ENCODE results near the gene NANP.
"Not testable (repeated sequence)": the region's sequence is repeated elsewhere in the genome, so short reads cannot be mapped to it uniquely, and the experiment has no call there.

NANP gene

DNA sequence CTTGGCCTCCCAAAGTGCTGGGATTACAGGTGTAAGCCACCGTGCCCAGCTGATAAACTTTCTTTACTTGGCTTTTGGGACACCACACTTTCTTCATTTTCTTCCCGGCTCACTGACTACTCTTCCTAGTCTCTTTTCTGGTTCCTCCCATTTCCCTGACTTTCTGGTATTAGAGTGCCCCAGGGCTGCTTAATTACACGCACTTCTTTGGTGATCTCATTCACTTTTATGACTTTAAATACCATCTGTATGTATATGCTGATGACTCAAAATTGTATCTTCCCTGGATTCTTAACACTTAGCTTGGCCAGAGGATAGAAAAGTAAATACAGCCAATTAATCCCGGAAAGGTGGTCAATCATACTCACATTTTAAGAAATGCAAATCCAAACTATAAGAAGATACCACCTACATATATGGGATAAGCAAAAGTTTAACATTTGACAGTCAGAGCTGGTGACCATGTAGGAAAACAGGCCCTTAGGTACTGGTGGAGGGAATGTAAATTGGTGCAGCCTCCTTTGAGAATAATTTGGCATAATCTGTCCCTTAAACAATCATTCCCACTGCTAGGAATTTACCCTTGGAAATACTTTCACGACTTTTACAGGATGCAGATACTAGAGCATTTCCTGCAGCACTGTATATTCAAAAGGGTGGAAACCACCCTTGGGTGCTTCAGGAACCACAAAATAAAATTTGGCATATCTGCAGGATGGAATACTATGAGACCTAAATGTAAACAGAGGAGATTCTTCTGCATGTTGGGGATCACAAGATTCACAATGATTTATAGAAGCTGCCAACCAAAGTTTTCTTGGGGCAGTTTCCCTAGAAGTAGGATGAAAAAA, 9.4 kb upstream of the NANP start:
- Histone ChIP-seq H3K27me3 (ENCODE audit: insufficient read depth, low read length) (no peaks in the 10 kb centered on the region), H3K4me1 (ENCODE audit: insufficient read depth, low read length) (no peaks in the 10 kb centered on the region), H3K36me3 (ENCODE audit: insufficient read depth, low read length) (peaks cover 32% of the 10 kb centered on the region), H3K9me3 (ENCODE audit: insufficient read depth, low read depth, low read length) (peaks cover 23% of the 10 kb centered on the region), H3K4me3 (ENCODE audit: low read length) (no peak overlapping the region), H3K9ac (ENCODE audit: low read depth, low read length) (no peak overlapping the region), H3K27ac (ENCODE audit: low read depth, low read length) (no peak overlapping the region)
- 89% methylated on average over 5 of the region's 5 CpGs for WGBS

- peaks cover 12% of the 10 kb centered on the region for H3K36me3 ChIP-seq (ENCODE audit: insufficient read depth, low read length)
- H3K27me3 ChIP-seq (ENCODE audit: insufficient read depth, low read length); H3K4me1 ChIP-seq (ENCODE audit: insufficient read depth, low read length); H3K9me3 ChIP-seq (ENCODE audit: insufficient read depth, low read depth, low read length); H3K9ac ChIP-seq (ENCODE audit: low read depth, low read length); H3K27ac ChIP-seq (ENCODE audit: low read depth, low read length); H3K4me3 ChIP-seq (ENCODE audit: low read length): not testable (repeated sequence)
- 86% methylated on average over 1 of the region's 2 CpGs for WGBS
Measured at GRCh38 chr20:25630615-25631014, 6.8 kb upstream of the NANP start.

- 94% methylated on average over 7 of the region's 8 CpGs for WGBS
- Histone ChIP-seq H3K4me1 (ENCODE audit: insufficient read depth, low read length) (peaks cover 5% of the 10 kb centered on the region; the same call in 1 of the 2 replicates), H3K9me3 (ENCODE audit: insufficient read depth, low read depth, low read length) (no peaks in the 10 kb centered on the region)
Measured at GRCh38 chr20:25629816-25630499, 6.1 kb upstream of the NANP start.

DNA sequence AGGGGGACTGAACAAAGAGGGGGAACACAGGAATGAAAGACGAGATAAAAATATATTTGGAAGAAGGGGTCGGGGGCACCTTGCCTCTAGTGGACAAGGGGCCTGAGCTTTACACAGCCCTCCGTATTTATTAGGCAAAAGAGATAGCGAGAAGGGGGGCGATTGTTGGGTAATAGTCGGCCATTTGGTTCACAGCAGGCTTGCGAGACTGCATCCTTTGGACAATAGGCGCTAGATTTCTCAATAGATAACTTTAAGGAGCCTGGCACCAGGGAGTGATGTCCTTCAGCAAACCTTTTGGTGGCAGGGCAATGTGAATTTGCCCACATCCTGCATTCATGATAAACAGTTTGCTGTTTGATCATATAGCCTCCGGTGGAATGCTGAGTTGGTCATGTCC, 3.0 kb upstream of the NANP start:
- Histone ChIP-seq H3K4me1 (ENCODE audit: insufficient read depth, low read length) (peaks cover 20% of the 10 kb centered on the region), H3K36me3 (ENCODE audit: insufficient read depth, low read length) (no peaks in the 10 kb centered on the region), H3K4me3 (ENCODE audit: low read length) (no peak overlapping the region), H3K9ac (ENCODE audit: low read depth, low read length) (no peak overlapping the region), H3K27ac (ENCODE audit: low read depth, low read length) (no peak overlapping the region; the same call in 1 of the 2 replicates), H3K27me3 (ENCODE audit: insufficient read depth, low read length) (peaks cover 23% of the 10 kb centered on the region), H3K9me3 (ENCODE audit: insufficient read depth, low read depth, low read length) (no peaks in the 10 kb centered on the region)
- WGBS: 81% methylated on average over 9 of the region's 9 CpGs

More at GRCh38 chr20:25629816-25630499, 6.1 kb upstream of the NANP start:
- Histone ChIP-seq H3K27me3 (ENCODE audit: insufficient read depth, low read length) (no peaks in the 10 kb centered on the region), H3K9ac (ENCODE audit: low read depth, low read length) (no peak overlapping the region), H3K4me3 (ENCODE audit: low read length) (no peak overlapping the region), H3K27ac (ENCODE audit: low read depth, low read length) (no peak overlapping the region), H3K36me3 (ENCODE audit: insufficient read depth, low read length) (peaks cover 8% of the 10 kb centered on the region)

- peaks cover 20% of the 10 kb centered on the region for H3K4me1 ChIP-seq (ENCODE audit: insufficient read depth, low read length)
- peak overlapping the region; percentile 75 for H3K4me3 ChIP-seq (ENCODE audit: low read length)
- H3K36me3 ChIP-seq (ENCODE audit: insufficient read depth, low read length): no peaks in the 10 kb centered on the region
- 44% methylated on average over 17 of the region's 17 CpGs for WGBS
- H3K9ac ChIP-seq (ENCODE audit: low read depth, low read length): peak overlapping the region; percentile 95
- peak overlapping the region; percentile 87 for H3K27ac ChIP-seq (ENCODE audit: low read depth, low read length)
- H3K9me3 ChIP-seq (ENCODE audit: insufficient read depth, low read depth, low read length): no peaks in the 10 kb centered on the region
- peaks cover 24% of the 10 kb centered on the region for H3K27me3 ChIP-seq (ENCODE audit: insufficient read depth, low read length)
Measured at GRCh38 chr20:25624500-25624939, 706 bp upstream of the NANP start.

- H3K9ac ChIP-seq (ENCODE audit: low read depth, low read length): peak overlapping the region; percentile 95
- H3K9me3 ChIP-seq (ENCODE audit: insufficient read depth, low read depth, low read length): no peaks in the 10 kb centered on the region
- peaks cover 20% of the 10 kb centered on the region for H3K4me1 ChIP-seq (ENCODE audit: insufficient read depth, low read length)
- peaks cover 24% of the 10 kb centered on the region for H3K27me3 ChIP-seq (ENCODE audit: insufficient read depth, low read length)
- H3K36me3 ChIP-seq (ENCODE audit: insufficient read depth, low read length): no peaks in the 10 kb centered on the region
- peak overlapping the region; percentile 75 for H3K4me3 ChIP-seq (ENCODE audit: low read length)
- 1% methylated on average over 45 of the region's 45 CpGs for WGBS
- H3K27ac ChIP-seq (ENCODE audit: low read depth, low read length): peak overlapping the region; percentile 27; the same call in 1 of the 2 replicates
Measured at GRCh38 chr20:25623225-25623735, 534 bp downstream of the NANP start.

DNA sequence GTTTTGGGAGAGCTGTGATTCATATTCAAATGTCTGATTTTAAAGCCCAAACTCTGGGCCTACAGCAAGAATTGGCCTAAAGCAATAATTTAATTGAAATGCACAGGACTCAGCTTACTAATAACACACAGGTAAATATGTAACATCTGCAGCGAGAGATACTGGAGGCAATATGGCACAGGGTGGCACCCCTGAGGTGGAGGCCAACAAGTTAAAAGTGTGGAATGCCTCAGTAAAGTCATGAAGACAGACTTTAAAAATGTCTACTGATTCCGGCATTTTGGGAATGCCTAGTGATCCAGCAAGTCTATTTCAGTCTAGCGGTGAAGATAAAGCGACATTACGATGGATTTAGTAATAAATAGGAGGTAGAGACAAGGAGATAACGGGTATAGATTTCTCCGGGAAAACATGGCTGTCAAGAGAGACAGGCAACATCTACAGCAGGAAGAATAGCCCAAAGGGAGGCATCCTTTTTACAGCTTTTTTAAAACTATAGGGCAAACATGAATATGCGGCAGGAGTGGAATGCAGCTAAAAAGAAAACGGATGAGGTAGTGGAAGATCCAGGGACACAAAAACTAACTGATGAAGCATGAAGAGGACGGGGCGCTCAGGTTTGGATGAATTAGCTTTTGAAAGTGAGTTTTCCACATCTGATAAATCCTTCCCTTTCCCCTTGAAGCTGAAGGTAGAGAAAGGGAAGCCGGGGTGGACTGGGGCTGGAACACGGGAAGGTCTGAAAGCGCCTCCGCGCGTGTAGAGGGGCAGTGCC, 1.2 kb downstream of the NANP start:
- H3K9ac ChIP-seq (ENCODE audit: low read depth, low read length): peak overlapping the region; percentile 95
- peaks cover 24% of the 10 kb centered on the region for H3K27me3 ChIP-seq (ENCODE audit: insufficient read depth, low read length)
- no peak overlapping the region for H3K27ac ChIP-seq (ENCODE audit: low read depth, low read length)
- peaks cover 20% of the 10 kb centered on the region for H3K4me1 ChIP-seq (ENCODE audit: insufficient read depth, low read length)
- 42% methylated on average over 17 of the region's 17 CpGs for WGBS
- H3K9me3 ChIP-seq (ENCODE audit: insufficient read depth, low read depth, low read length): no peaks in the 10 kb centered on the region
- peak overlapping the region; percentile 75 for H3K4me3 ChIP-seq (ENCODE audit: low read length)
- H3K36me3 ChIP-seq (ENCODE audit: insufficient read depth, low read length): no peaks in the 10 kb centered on the region

DNA sequence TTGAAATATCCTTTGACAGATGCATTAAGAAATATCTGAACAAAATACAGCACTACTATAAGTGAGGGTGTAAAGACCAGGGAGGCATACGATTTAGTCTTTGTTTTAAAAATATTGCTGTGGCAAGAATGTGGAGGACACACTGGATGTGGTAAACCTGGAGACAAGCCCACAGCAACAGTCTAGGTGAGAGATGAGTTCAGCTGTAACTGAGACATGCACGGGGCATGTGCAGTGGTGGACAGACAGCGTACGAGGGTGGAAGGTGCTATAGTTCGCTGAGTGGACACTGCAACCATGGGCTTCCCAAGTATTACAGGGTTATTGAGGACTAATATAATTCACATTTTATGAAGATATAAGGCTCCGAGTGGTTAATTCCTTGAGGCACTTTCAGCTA, 1.8 kb downstream of the NANP start:
- H3K4me1 ChIP-seq (ENCODE audit: insufficient read depth, low read length): peaks cover 20% of the 10 kb centered on the region
- 0 out of 2 replicates have a peak overlapping the region, but pooled peaks have one; percentile 75 for H3K4me3 ChIP-seq (ENCODE audit: low read length)
- no peak overlapping the region for H3K9ac ChIP-seq (ENCODE audit: low read depth, low read length)
- H3K27ac ChIP-seq (ENCODE audit: low read depth, low read length): no peak overlapping the region
- H3K36me3 ChIP-seq (ENCODE audit: insufficient read depth, low read length): no peaks in the 10 kb centered on the region
- H3K9me3 ChIP-seq (ENCODE audit: insufficient read depth, low read depth, low read length): no peaks in the 10 kb centered on the region
- WGBS: 93% methylated on average over 6 of the region's 6 CpGs
- peaks cover 24% of the 10 kb centered on the region for H3K27me3 ChIP-seq (ENCODE audit: insufficient read depth, low read length)

DNA sequence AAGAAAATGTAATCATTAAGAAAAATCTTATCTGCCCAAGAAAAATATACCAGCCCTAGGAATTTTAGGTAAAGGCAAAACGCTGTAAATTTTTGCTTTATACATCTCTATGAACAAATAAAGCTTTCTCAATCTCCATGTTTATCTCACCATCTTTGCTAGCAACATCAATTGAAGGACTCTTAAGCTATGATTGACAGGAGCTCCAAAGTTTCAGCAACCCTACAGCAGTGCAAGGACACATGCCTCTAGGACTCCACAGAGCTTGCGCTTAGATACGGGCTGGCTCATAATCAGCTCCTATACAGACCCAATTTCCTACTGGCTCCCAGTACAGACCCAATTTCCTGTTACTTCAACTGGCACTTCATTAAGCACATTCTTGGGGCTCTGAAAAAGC, 4.3 kb downstream of the NANP start:
- Histone ChIP-seq H3K9me3 (ENCODE audit: insufficient read depth, low read depth, low read length) (no peaks in the 10 kb centered on the region), H3K9ac (ENCODE audit: low read depth, low read length) (no peak overlapping the region), H3K36me3 (ENCODE audit: insufficient read depth, low read length) (peaks cover 15% of the 10 kb centered on the region; the same call in 1 of the 2 replicates), H3K27ac (ENCODE audit: low read depth, low read length) (no peak overlapping the region), H3K27me3 (ENCODE audit: insufficient read depth, low read length) (peaks cover 22% of the 10 kb centered on the region), H3K4me3 (ENCODE audit: low read length) (no peak overlapping the region), H3K4me1 (ENCODE audit: insufficient read depth, low read length) (peaks cover 12% of the 10 kb centered on the region)
- WGBS: 97% methylated on average over 3 of the region's 3 CpGs

DNA sequence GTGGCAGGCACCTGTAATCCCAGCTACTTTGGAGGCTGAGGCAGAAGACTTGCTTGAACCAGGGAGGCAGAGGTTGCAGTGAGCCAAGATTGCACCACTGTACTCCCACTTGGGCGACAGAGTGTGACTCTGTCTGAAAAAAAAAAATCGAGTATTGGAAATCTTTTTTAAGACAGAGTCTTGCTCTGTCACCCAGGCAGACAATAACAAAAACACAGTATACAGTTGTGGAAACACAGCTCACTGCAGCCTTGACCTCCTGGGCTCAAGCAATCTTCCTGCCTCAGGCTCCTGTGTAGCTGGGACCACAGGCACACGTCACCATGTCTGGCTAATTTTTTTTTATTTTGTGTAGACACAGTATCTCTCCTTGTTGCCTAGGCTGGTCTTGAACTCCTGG, 15.0 kb downstream of the NANP start:
- no peak overlapping the region for H3K4me3 ChIP-seq (ENCODE audit: low read length)
- WGBS: 91% methylated on average over 3 of the region's 3 CpGs
- no peaks in the 10 kb centered on the region for H3K9me3 ChIP-seq (ENCODE audit: insufficient read depth, low read depth, low read length)
- H3K27me3 ChIP-seq (ENCODE audit: insufficient read depth, low read length): no peaks in the 10 kb centered on the region
- peaks cover 5% of the 10 kb centered on the region; the same call in 1 of the 2 replicates for H3K4me1 ChIP-seq (ENCODE audit: insufficient read depth, low read length)
- peaks cover 3% of the 10 kb centered on the region; the same call in 1 of the 2 replicates for H3K36me3 ChIP-seq (ENCODE audit: insufficient read depth, low read length)
- no peak overlapping the region for H3K9ac ChIP-seq (ENCODE audit: low read depth, low read length)
- no peak overlapping the region for H3K27ac ChIP-seq (ENCODE audit: low read depth, low read length)

Data from HUES64 (cell line).